ENCODE measurements around the gene ARRDC4. TPM values are rescaled to one million over a fixed set of nuclear protein-coding genes. Genes with fewer than 3 reads are reported as not detected.

The ARRDC4 gene
- polyA plus RNA-seq, 1 of the 3 experiments (the other 2 are of a cell fraction): 2.3 TPM

- Histone ChIP-seq H3K9me3 (no peaks in the 10 kb centered on the region), H3K36me3 (replicated peaks in 1 of 2; ENCODE audit: control insufficient read depth in 1 of 2, insufficient read depth in 2 of 2, low read length in 1 of 2) (no peaks in the 10 kb centered on the region), H3K9ac (no peak overlapping the region), H4K20me1 (ENCODE audit: insufficient read depth) (no peaks in the 10 kb centered on the region), H3K4me1 (ENCODE audit: control insufficient read depth in 1 of 2, insufficient read depth in 2 of 2, low read depth in 1 of 2, low read length in 1 of 2) (no peaks in the 10 kb centered on the region), H3K9me2 (no peaks in the 10 kb centered on the region), H3K27ac (ENCODE audit: low read depth in 2 of 2, low read length in 1 of 2) (no peak overlapping the region), H3K27me3 (ENCODE audit: insufficient read depth) (peaks cover 24% of the 10 kb centered on the region; the same call in 1 of the 2 replicates), H3K79me2 (ENCODE audit: insufficient read depth) (no peaks in the 10 kb centered on the region), H3K4me2 (no peak overlapping the region), H2AFZ (ENCODE audit: low read depth) (no peak overlapping the region), H3F3A (replicated peaks; ENCODE audit: insufficient read depth) (no peaks in the 10 kb centered on the region), H3K4me3 (ENCODE audit: low read depth in 2 of 2, low read length in 1 of 2) (no peak overlapping the region)
- TF ChIP-seq USF2 (IDR thresholded peaks at IDR 0.05; ENCODE audit: borderline replicate concordance, low read depth, low read length) (no peak), MXI1 (IDR thresholded peaks at IDR 0.05; ENCODE audit: low read depth, low read length) (no peak)
- ChIA-PET POLR2A (no interaction called here), CTCF (no interaction called here)
- DNase-seq: no peak
- 21% methylated on average over 6 of the region's 6 CpGs for WGBS (ENCODE audit: low lambda C conversion rate)
These were observed 45.8 kb upstream of the ARRDC4 start for GRCh38 chr15:97914711-97915110.

GRCh38 chr15:97915261-97915660, 45.2 kb upstream of the ARRDC4 start:
- Histone ChIP-seq H3K4me3 (ENCODE audit: low read depth in 2 of 2, low read length in 1 of 2) (no peak overlapping the region), H3K9me3 (no peaks in the 10 kb centered on the region), H2AFZ (ENCODE audit: low read depth) (no peak overlapping the region), H4K20me1 (ENCODE audit: insufficient read depth) (no peaks in the 10 kb centered on the region), H3K9me2 (no peaks in the 10 kb centered on the region), H3K79me2 (ENCODE audit: insufficient read depth) (no peaks in the 10 kb centered on the region), H3K4me2 (no peak overlapping the region), H3F3A (replicated peaks; ENCODE audit: insufficient read depth) (no peaks in the 10 kb centered on the region), H3K27ac (ENCODE audit: low read depth in 2 of 2, low read length in 1 of 2) (no peak overlapping the region), H3K9ac (no peak overlapping the region), H3K4me1 (ENCODE audit: control insufficient read depth in 1 of 2, insufficient read depth in 2 of 2, low read depth in 1 of 2, low read length in 1 of 2) (no peaks in the 10 kb centered on the region), H3K36me3 (replicated peaks in 1 of 2; ENCODE audit: control insufficient read depth in 1 of 2, insufficient read depth in 2 of 2, low read length in 1 of 2) (no peaks in the 10 kb centered on the region), H3K27me3 (ENCODE audit: insufficient read depth) (peaks cover 22% of the 10 kb centered on the region; the same call in 1 of the 2 replicates)
- WGBS (ENCODE audit: low lambda C conversion rate): 14% methylated on average over 5 of the region's 5 CpGs
- ChIA-PET POLR2A (no interaction called here), CTCF (no interaction called here)
- TF ChIP-seq FOSL2 (IDR thresholded peaks at IDR 0.05; ENCODE audit: borderline replicate concordance, low read depth) (no peak), SIN3A (IDR thresholded peaks at IDR 0.05; ENCODE audit: borderline replicate concordance, low read depth, low read length) (no peak), EP300 (IDR thresholded peaks at IDR 0.05; ENCODE audit: borderline replicate concordance in 1 of 2, low read depth in 1 of 2, low read length in 1 of 2) (no peak)
- TF ChIP-seq, protein P1, sequence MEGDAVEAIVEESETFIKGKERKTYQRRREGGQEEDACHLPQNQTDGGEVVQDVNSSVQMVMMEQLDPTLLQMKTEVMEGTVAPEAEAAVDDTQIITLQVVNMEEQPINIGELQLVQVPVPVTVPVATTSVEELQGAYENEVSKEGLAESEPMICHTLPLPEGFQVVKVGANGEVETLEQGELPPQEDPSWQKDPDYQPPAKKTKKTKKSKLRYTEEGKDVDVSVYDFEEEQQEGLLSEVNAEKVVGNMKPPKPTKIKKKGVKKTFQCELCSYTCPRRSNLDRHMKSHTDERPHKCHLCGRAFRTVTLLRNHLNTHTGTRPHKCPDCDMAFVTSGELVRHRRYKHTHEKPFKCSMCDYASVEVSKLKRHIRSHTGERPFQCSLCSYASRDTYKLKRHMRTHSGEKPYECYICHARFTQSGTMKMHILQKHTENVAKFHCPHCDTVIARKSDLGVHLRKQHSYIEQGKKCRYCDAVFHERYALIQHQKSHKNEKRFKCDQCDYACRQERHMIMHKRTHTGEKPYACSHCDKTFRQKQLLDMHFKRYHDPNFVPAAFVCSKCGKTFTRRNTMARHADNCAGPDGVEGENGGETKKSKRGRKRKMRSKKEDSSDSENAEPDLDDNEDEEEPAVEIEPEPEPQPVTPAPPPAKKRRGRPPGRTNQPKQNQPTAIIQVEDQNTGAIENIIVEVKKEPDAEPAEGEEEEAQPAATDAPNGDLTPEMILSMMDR (IDR thresholded peaks at IDR 0.05): no peak
- no peak for DNase-seq

DNA sequence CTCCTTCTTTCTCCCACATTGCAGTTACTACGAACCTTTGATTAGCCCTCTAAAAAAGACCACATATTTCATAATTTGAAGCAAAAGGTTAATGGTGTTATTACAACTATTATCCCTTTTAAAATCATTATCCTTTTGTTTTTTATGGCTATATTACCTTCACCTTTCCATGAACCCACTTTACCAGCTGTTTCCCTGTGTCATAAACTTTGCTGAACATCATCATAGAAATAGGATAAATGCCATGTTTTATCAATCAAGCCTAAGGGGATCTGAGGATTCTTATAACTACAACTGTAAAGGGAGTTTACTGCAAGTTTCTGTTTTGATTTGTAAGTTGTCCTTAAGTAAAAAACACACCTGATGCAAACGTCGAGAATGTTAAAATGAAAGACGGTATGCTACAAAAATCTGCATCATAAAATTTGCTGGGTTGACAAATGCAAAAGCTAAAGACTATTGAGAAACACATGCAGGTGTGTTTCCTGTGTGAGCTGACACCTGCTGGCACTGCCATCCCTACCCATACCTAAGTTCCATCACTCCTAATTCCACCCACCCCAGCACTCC, 39.1 kb upstream of the ARRDC4 start:
- Histone ChIP-seq H3K9me2 (no peaks in the 10 kb centered on the region), H3K27ac (ENCODE audit: low read depth in 2 of 2, low read length in 1 of 2) (no peak overlapping the region), H3K9me3 (peaks cover 10% of the 10 kb centered on the region), H3K4me2 (no peak overlapping the region), H2AFZ (ENCODE audit: low read depth) (no peak overlapping the region), H3K4me3 (ENCODE audit: low read depth in 2 of 2, low read length in 1 of 2) (no peak overlapping the region), H3K4me1 (ENCODE audit: control insufficient read depth in 1 of 2, insufficient read depth in 2 of 2, low read depth in 1 of 2, low read length in 1 of 2) (no peaks in the 10 kb centered on the region), H4K20me1 (ENCODE audit: insufficient read depth) (no peaks in the 10 kb centered on the region), H3K79me2 (ENCODE audit: insufficient read depth) (no peaks in the 10 kb centered on the region; the same call in 1 of the 2 replicates), H3F3A (replicated peaks; ENCODE audit: insufficient read depth) (no peaks in the 10 kb centered on the region), H3K9ac (no peak overlapping the region), H3K36me3 (replicated peaks in 1 of 2; ENCODE audit: control insufficient read depth in 1 of 2, insufficient read depth in 2 of 2, low read length in 1 of 2) (no peaks in the 10 kb centered on the region), H3K27me3 (ENCODE audit: insufficient read depth) (no peaks in the 10 kb centered on the region; the same call in 1 of the 2 replicates)
- POLR2A ChIA-PET: no interaction called here
- WGBS (ENCODE audit: low lambda C conversion rate): 5% methylated on average over 4 of the region's 4 CpGs
- CTCF ChIA-PET: interaction anchor here (0.5 kb wide), 1 partner anchor 29 kb away, joined by 3 read pairs; no protein-coding TSS in a partner anchor
- no peak for DNase-seq
- TF ChIP-seq MAX (IDR thresholded peaks at IDR 0.05; ENCODE audit: low read depth): no peak
- TF ChIP-seq, protein P1 (IDR thresholded peaks at IDR 0.05): no peak
- TF ChIP-seq NRF1 (IDR thresholded peaks at IDR 0.05; ENCODE audit: low read depth, low read length): no peak
- TF ChIP-seq, protein P2, sequence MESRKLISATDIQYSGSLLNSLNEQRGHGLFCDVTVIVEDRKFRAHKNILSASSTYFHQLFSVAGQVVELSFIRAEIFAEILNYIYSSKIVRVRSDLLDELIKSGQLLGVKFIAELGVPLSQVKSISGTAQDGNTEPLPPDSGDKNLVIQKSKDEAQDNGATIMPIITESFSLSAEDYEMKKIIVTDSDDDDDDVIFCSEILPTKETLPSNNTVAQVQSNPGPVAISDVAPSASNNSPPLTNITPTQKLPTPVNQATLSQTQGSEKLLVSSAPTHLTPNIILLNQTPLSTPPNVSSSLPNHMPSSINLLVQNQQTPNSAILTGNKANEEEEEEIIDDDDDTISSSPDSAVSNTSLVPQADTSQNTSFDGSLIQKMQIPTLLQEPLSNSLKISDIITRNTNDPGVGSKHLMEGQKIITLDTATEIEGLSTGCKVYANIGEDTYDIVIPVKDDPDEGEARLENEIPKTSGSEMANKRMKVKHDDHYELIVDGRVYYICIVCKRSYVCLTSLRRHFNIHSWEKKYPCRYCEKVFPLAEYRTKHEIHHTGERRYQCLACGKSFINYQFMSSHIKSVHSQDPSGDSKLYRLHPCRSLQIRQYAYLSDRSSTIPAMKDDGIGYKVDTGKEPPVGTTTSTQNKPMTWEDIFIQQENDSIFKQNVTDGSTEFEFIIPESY (IDR thresholded peaks at IDR 0.05; ENCODE audit: borderline replicate concordance, low read depth): no peak
- no peak for TF ChIP-seq JUND (IDR thresholded peaks at IDR 0.05)
- no peak for TF ChIP-seq FOXM1 (IDR thresholded peaks at IDR 0.05; ENCODE audit: low read depth)
- TF ChIP-seq MEF2A (IDR thresholded peaks at IDR 0.05; ENCODE audit: borderline replicate concordance, low read depth): no peak
- TF ChIP-seq MXI1 (IDR thresholded peaks at IDR 0.05; ENCODE audit: low read depth, low read length): no peak
